ENCODE measurements around the gene PTPN4.
"Not testable (repeated sequence)": the region's sequence is repeated elsewhere in the genome, so short reads cannot be mapped to it uniquely, and the experiment has no call there.

PTPN4 gene

DNA sequence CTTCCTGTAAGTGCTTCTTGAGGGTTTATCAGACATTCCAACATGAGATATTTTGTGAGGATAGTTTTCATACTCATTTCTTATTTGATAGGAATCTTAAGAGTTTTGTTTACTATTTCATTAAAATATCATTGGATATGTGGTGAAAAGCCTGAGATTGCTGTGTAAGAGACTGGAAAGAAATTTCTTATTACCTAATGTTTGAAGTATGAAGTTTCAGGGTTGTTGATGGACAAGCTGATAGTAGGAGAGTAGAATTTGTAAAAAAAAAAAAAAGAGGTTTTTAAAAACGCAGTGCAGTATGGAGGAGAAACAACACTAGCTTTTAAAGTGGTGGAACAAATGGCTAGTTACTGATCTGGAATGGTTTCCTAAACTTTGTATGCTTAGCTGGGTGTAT, 260.8 kb downstream of the PTPN4 start:
- DNase-seq (ENCODE audit: low read depth): no peak

DNA sequence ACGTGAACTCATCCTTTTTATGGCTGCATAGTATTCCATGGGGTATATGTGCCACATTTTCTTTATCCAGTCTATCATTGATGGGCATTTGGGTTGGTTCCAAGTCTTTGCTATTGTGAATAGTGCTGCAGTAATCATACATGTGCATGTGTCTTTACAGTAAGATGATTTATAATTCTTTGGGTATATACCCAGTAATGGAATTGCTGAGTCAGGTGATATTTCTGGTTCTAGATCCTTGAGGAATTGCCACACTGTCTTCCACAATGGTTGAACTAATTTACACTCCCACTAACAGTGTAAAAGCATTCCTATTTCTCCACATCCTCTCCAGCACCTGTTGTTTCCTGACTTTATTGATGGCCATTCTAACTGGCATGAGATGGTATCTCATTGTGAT, 262.8 kb downstream of the PTPN4 start:
- not testable (repeated sequence) for DNase-seq (ENCODE audit: low read depth)

DNA sequence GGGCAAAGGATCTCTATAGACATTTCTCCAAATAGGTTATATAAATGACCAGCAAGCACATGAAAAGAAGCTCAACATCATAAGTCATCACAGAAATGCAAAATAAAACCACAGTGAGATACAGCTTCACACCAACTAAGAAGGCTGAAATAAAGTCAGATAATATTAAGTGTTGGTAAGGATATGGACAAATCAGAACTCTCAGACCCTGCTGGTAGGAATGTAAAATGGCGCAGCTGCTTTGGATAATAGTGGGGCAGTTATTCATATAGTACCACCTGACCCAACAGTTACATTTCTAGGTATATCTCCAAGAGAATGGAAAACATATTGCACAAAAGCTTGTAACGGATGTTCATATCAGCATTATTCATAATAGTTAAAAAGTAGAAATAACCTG, 267.2 kb downstream of the PTPN4 start:
- no peak for DNase-seq (ENCODE audit: low read depth)

DNA sequence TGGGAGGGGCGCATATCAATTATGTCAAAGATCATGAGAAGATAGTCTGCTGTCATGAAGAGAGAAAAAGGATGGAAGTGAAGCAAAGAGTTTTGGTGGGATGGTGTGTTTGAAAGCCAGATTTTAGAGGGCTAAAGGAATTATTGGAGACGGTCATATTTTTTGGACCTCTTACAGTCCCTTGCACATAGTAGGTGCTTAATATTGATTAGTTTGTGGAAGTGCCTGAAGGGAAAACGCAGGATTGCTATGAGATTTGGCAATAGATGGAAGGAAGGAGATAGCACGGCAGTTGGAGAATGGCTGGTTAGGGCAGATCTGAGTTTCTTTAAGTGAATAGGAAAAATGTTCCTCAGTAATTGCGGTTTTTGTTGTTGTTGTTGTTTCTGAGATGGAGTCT, 269.1 kb downstream of the PTPN4 start:
- no peak for DNase-seq (ENCODE audit: low read depth)

DNA sequence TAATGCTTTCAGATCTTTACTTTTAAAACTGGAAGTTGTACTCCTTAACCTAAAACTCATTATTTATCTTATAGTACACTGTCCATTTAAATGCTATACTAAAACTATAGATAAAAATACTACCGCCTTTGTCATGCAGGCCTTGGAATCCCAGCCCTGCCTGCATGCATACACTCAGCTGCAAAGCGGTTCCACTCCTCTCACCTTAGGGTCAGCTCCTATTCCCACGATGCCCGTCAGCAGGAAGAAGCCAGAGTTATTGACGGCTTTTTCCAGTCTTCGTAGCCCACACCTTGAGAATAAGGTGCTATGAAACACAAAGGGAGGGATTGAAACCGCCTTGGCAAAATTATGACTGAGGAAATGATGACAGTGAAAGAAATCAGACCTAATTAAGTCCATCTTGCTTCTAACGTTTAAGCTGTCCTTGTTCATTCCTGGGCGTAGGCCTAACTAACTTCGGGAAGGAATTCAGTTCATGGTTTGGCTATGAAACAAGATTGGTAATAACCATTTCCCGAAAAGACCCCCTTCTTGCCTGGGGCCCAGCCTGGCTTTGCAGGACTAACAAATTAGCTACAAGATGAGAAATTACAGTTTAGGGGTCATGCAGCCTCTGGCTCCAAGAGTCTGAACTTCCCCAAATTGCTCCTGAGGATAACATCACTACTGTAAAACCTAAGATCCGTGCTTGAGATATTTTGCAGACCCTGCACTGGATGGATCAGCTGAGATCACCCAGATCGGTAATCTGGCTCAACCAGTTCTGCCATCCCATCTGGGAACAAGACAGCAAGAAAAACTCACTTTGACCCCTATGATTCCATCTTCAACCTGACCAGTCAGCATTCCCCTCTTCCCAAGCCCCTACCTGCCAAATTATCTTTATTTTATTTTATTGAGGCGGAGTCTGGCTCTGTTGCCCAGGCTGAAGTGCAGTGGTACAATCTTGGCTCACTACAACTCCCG, 270.2 kb downstream of the PTPN4 start:
- no peak for DNase-seq (ENCODE audit: low read depth)

DNA sequence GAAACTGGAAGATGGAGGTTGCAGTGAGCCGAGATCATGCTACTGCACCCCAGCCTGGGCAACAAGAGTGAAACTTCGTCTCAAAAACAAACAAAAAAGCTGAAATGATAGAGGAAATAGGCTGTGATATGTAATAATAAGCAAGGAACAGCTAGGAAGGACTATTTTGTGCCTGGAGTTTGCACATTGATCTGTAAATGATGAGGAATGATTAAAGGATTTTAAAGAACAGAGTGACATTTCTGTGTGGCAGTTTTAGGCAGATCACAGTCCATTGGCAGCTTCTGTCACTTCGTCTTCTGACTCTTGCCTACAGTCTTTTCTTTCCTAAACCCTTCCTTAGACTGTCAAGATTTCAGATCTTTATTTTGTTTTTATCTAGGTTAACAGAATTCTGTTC, 272.6 kb downstream of the PTPN4 start:
- no peak for DNase-seq (ENCODE audit: low read depth)
